DOHH2 (cell line): ENCODE measurements around the gene ALPL.

ENCODE experiments used
- CTCF ChIP-seq: fragments of 200-600 bp; sonication (generic); IDR thresholded peaks from one replicate; pipeline ENCODE4 v1.5.1; 2014; ENCODE audit warnings: antibody characterized with exemption, mild to moderate bottlenecking, low read depth, low read length; ENCODE audit not compliant: poor library complexity, severe bottlenecking
- EZH2phosphoT487 ChIP-seq: fragments of 200-600 bp; sonication (generic); IDR thresholded peaks from 2 replicates; pipeline ENCODE4 v1.6.1; 2017; ENCODE audit warnings: borderline replicate concordance, mild to moderate bottlenecking, antibody characterized with exemption, low read length, moderate library complexity, mixed read lengths

- TF ChIP-seq CTCF (no peak), EZH2phosphoT487 (no peak)
Observed at GRCh38 chr1:21577324-21577723, 68.1 kb downstream of the ALPL start.
